CD14-positive monocyte (primary cell): ENCODE data around the gene POU2AF3. TPM values are rescaled to one million over a fixed set of nuclear protein-coding genes. Genes with fewer than 3 reads are reported as not detected.

Experiments used
- DNase-seq, 3 donors: peaks; one replicate each; pipeline ENCODE4 v3.0.0-alpha.2; 2011 to 2022
- H2AFZ ChIP-seq: 2 replicates; pipeline ENCODE4 v1.6.0; 2012; ENCODE audit warnings: mild to moderate bottlenecking, low read depth, low read length, inconsistent platforms; ENCODE audit not compliant: insufficient read depth, poor library complexity, severe bottlenecking
- H3K27ac ChIP-seq, 2 donors: 1 replicate in 1 of 2; 2 replicates in 1 of 2; pipeline ENCODE4 v1.5.1; 2012 to 2013; ENCODE audit warnings: low read length in 2 of 2, control low read depth in 1 of 2, inconsistent platforms in 1 of 2, low read depth in 1 of 2, mild to moderate bottlenecking in 1 of 2
- H3K27me3 ChIP-seq, 2 donors: one replicate each; pipeline versions ENCODE4 v1.6.0 to v1.6.1; 2011 to 2013; ENCODE audit warnings: low read length in 2 of 2; ENCODE audit not compliant: control insufficient read depth in 2 of 2, insufficient read depth in 2 of 2
- H3K36me3 ChIP-seq, 2 donors: replicated peaks in 1 of 2; 1 replicate in 1 of 2; 2 replicates in 1 of 2; pipeline versions ENCODE4 v1.5.1 to v1.6.1; 2012 to 2013; ENCODE audit warnings: low read length in 2 of 2, control low read depth in 1 of 2, inconsistent platforms in 1 of 2, mild to moderate bottlenecking in 1 of 2; ENCODE audit not compliant: insufficient read depth in 2 of 2, control insufficient read depth in 1 of 2
- H3K4me1 ChIP-seq, 2 donors: 1 replicate in 1 of 2; 2 replicates in 1 of 2; pipeline versions ENCODE4 v1.5.1 to v1.6.1; 2012 to 2013; ENCODE audit warnings: low read length in 2 of 2, control low read depth in 1 of 2, inconsistent platforms in 1 of 2, mild to moderate bottlenecking in 1 of 2, moderate library complexity in 1 of 2; ENCODE audit not compliant: insufficient read depth in 2 of 2, control insufficient read depth in 1 of 2
- H3K4me2 ChIP-seq: replicated peaks from 2 replicates; pipeline ENCODE3; 2012; ENCODE audit warnings: low read length, moderate library complexity, mild to moderate bottlenecking; ENCODE audit not compliant: poor library complexity, severe bottlenecking; ENCODE audit errors: extremely low read depth
- H3K4me3 ChIP-seq, 3 experiments: fragments of 200-600 bp in 1 of 3; sonication (generic) in 1 of 3; replicated peaks in 1 of 3; 1 replicate in 2 of 3; 2 replicates in 1 of 3; pipeline ENCODE4 v1.5.1; 2011 to 2013; ENCODE audit warnings: low read length in 3 of 3, mild to moderate bottlenecking in 3 of 3, control low read depth in 2 of 3, low read depth in 2 of 3, inconsistent platforms in 1 of 3, moderate library complexity in 1 of 3
- H3K79me2 ChIP-seq: 2 replicates; pipeline ENCODE4 v1.6.0; 2012; ENCODE audit warnings: mild to moderate bottlenecking, control low read depth, inconsistent platforms, low read length, moderate library complexity; ENCODE audit not compliant: insufficient read depth
- H3K9ac ChIP-seq: 2 replicates; pipeline ENCODE4 v1.6.0; 2017; ENCODE audit warnings: low read length, mild to moderate bottlenecking; ENCODE audit not compliant: insufficient read depth, poor library complexity, severe bottlenecking
- H3K9me3 ChIP-seq, 2 donors: replicated peaks in 1 of 2; 1 replicate in 1 of 2; 2 replicates in 1 of 2; pipeline versions ENCODE4 v1.5.1 to v1.6.1; 2012 to 2013; ENCODE audit warnings: low read length in 2 of 2, control low read depth in 1 of 2; ENCODE audit not compliant: control insufficient read depth in 1 of 2, insufficient read depth in 1 of 2
- H4K20me1 ChIP-seq: 2 replicates; pipeline ENCODE4 v1.6.0; 2012; ENCODE audit warnings: mild to moderate bottlenecking, low read length, control low read depth, moderate library complexity; ENCODE audit not compliant: insufficient read depth
- H3K27ac Mint-ChIP-seq, 7 donors: one replicate each; pipeline ENCODE4 v1.8.0; 2020; ENCODE audit warnings: mild to moderate bottlenecking in 7 of 7, mixed read lengths in 7 of 7, moderate library complexity in 6 of 7, inconsistent platforms in 2 of 7
- H3K27me3 Mint-ChIP-seq, 3 donors: one replicate each; pipeline ENCODE4 v1.8.0; 2021 to 2022; ENCODE audit warnings: low read depth in 3 of 3, mild to moderate bottlenecking in 3 of 3, mixed read lengths in 3 of 3, moderate library complexity in 3 of 3, inconsistent platforms in 1 of 3
- H3K36me3 Mint-ChIP-seq, 2 donors: one replicate each; pipeline ENCODE4 v1.8.0; 2020; ENCODE audit warnings: mixed read lengths in 2 of 2, inconsistent platforms in 1 of 2, mild to moderate bottlenecking in 1 of 2
- H3K4me1 Mint-ChIP-seq: one replicate; pipeline ENCODE4 v1.8.0; 2020; ENCODE audit warnings: mild to moderate bottlenecking, mixed read lengths
- H3K4me3 Mint-ChIP-seq, 2 donors: one replicate each; pipeline ENCODE4 v1.8.0; 2020; ENCODE audit warnings: mild to moderate bottlenecking in 2 of 2, mixed read lengths in 2 of 2, moderate library complexity in 1 of 2
- H3K9me3 Mint-ChIP-seq, 7 donors: one replicate each; pipeline ENCODE4 v1.8.0; 2020 to 2022; ENCODE audit warnings: mixed read lengths in 7 of 7, mild to moderate bottlenecking in 6 of 7, moderate library complexity in 6 of 7, inconsistent platforms in 2 of 7
- WGBS: methylation state at CpG from one replicate; pipeline ENCODE4 v1.1.5; 2013; ENCODE audit warnings: missing lambda C conversion rate; ENCODE audit not compliant: insufficient coverage; 5-methylcytosine and 5-hydroxymethylcytosine counted together
- intact Hi-C, 2 donors: fragments of 100-400 bp; cut with micrococcal nuclease; formaldehyde crosslinking; loops; one replicate each; pipeline versions ENCODE4 v1.15.0 to v1.15.1; 2023
- polyA plus RNA-seq, 3 donors: library from polyadenylated mRNA; depleted of rRNA in 1 of 3; unstranded in 2 of 3; stranded (reverse) in 1 of 3; fragments of 300-500 nt in 2 of 3; fragments of >200 nt in 1 of 3; fragmentation: Illumina TruSeq in 2 of 3; gene quantifications; 1 replicate in 2 of 3; 2 replicates in 1 of 3; pipeline ENCODE4 v1.2.3, GENCODE V29; 2012 to 2021
- TF ChIP-seq, protein P1 (sequence below): fragments of 200-600 bp; IDR thresholded peaks from one replicate; pipeline ENCODE4 v1.8.0; 2022; ENCODE audit warnings: antibody characterized with exemption, mild to moderate bottlenecking

POU2AF3 gene
- polyA plus RNA-seq, 3 donors, result not detected

DNA sequence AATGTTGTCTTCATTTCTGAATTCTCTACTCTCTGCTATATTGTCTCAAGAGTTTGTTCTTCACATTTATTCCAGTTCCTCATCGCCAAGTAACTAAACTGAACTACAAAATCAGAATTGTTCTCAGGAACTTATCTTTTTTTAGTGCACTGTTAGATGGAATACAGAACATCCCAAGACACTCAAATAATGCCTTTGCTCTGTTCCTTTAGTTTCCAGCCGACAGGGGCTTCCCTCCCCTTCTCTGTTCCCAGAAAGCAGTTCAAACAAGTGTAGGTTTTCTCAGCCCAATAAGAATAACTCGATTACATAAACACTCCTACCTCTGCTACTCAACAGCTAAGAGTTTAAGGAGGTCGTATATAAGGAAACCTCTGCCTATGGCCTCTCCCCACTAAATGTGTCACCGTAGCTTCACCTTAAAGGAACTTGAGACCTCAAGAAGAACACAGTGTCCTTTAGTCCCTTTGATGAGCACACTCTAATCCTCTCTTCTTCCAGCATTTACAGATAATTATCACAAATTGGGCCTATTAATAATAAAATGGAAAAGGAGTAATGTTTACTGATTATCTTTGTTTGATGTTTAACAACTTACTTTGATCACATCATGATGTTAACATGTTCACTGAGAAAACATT is 6.9 kb downstream of the POU2AF3 start:
- no peak overlapping the region for H3K4me3 ChIP-seq
- no peak overlapping the region for H3K9ac ChIP-seq
- Mint-ChIP-seq H3K4me1 (no peaks in the 10 kb centered on the region), H3K27ac (no peak overlapping the region), H3K27me3 (peaks cover 15 to 34% (median 18%) of the 10 kb centered on the region in 3 donors), H3K4me3 (no peak overlapping the region), H3K36me3 (no peaks in the 10 kb centered on the region), H3K9me3 (peaks cover 0 to 3% (median 0%) of the 10 kb centered on the region in 7 donors)
- TF ChIP-seq, protein P1, sequence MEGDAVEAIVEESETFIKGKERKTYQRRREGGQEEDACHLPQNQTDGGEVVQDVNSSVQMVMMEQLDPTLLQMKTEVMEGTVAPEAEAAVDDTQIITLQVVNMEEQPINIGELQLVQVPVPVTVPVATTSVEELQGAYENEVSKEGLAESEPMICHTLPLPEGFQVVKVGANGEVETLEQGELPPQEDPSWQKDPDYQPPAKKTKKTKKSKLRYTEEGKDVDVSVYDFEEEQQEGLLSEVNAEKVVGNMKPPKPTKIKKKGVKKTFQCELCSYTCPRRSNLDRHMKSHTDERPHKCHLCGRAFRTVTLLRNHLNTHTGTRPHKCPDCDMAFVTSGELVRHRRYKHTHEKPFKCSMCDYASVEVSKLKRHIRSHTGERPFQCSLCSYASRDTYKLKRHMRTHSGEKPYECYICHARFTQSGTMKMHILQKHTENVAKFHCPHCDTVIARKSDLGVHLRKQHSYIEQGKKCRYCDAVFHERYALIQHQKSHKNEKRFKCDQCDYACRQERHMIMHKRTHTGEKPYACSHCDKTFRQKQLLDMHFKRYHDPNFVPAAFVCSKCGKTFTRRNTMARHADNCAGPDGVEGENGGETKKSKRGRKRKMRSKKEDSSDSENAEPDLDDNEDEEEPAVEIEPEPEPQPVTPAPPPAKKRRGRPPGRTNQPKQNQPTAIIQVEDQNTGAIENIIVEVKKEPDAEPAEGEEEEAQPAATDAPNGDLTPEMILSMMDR, result no peak
- no peaks in the 10 kb centered on the region for H3K79me2 ChIP-seq
- no peak overlapping the region for H2AFZ ChIP-seq
- H3K9me3 ChIP-seq, result no peaks in the 10 kb centered on the region
- no peak for DNase-seq
- intact Hi-C loops, result no loop called here
- H3K27me3 ChIP-seq, result peaks cover 7 to 12% of the 10 kb centered on the region in 2 donors
- H3K4me2 ChIP-seq, result no peak overlapping the region
- H3K36me3 ChIP-seq, result no peaks in the 10 kb centered on the region
- 91% methylated on average over 4 of the region's 5 CpGs for WGBS
- no peak overlapping the region for H3K27ac ChIP-seq
- H3K4me1 ChIP-seq, result no peaks in the 10 kb centered on the region
- no peaks in the 10 kb centered on the region for H4K20me1 ChIP-seq

DNA sequence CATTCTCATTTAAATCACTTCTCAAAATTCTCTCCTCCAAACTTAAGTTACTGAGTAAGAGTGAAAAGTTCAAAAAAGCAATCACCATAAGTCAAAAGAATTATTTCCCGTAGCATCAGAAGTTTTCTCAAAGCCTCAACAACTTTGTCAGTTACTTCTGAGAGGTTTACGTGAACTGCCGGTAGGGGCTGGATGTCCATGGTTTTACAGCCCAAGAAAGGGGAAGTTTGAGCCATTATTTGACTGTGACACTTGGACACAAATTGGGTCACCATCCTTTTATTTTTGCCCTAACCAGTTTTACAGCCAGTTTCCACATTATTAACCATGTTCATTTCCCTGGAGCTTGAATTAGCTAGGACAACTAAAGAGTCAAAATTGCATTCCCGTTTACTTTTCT is 7.5 kb downstream of the POU2AF3 start:
- H3K4me2 ChIP-seq, result no peak overlapping the region
- TF ChIP-seq, protein P1, result no peak
- no peaks in the 10 kb centered on the region for H3K4me1 ChIP-seq
- no peak overlapping the region for H3K9ac ChIP-seq
- Mint-ChIP-seq H3K27me3 (peaks cover 9 to 28% (median 12%) of the 10 kb centered on the region in 3 donors), H3K4me3 (no peak overlapping the region), H3K27ac (no peak overlapping the region), H3K4me1 (no peaks in the 10 kb centered on the region), H3K9me3 (no peaks in the 10 kb centered on the region), H3K36me3 (no peaks in the 10 kb centered on the region)
- H3K27me3 ChIP-seq, result peaks cover 4 to 7% of the 10 kb centered on the region in 2 donors
- no peak overlapping the region for H3K27ac ChIP-seq
- H3K9me3 ChIP-seq, result no peaks in the 10 kb centered on the region
- WGBS, result 53% methylated on average over 2 of the region's 4 CpGs
- intact Hi-C loops, result no loop called here
- no peaks in the 10 kb centered on the region for H4K20me1 ChIP-seq
- H3K79me2 ChIP-seq, result no peaks in the 10 kb centered on the region
- no peaks in the 10 kb centered on the region for H3K36me3 ChIP-seq
- H3K4me3 ChIP-seq, result no peak overlapping the region
- no peak for DNase-seq
- no peak overlapping the region for H2AFZ ChIP-seq
